SIG-M5 treated with dmso at 0.1 percent for 504 hours (cell line): Measurements from ENCODE around the gene CREB5.
"Not testable (repeated sequence)": the region's sequence is repeated elsewhere in the genome, so short reads cannot be mapped to it uniquely, and the experiment has no call there.

Experiments
- DNase-seq: peaks from one replicate; lab custom pipeline; 2025; ENCODE audit not compliant: unreplicated experiment; lab: John Stamatoyannopoulos, UW

The CREB5 gene

GRCh38 chr7:28573059-28573553, 160.8 kb downstream of the CREB5 start:
- no peak for DNase-seq

- DNase-seq = no peak
Measured at GRCh38 chr7:28573651-28574301, 161.5 kb downstream of the CREB5 start.

DNA sequence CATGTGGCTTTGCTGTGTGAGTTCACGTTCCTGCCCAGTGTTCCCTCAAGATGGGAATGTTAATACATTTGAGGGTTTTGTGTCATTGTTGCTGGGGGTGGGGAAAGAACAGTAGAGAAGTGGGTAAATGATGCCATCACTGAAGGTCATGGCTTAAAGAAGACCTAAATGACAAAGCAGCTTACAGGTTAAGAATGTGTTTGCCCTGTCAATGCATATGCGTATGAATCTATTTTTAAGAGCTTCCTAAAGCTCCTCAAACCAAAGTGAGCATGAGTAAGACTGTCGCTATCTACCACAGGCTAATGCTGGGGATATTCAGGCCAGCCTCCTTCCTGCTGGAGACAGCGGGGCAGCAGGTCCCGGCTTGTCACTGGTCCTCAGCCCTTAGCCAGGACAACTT, 162.9 kb downstream of the CREB5 start:
- DNase-seq = no peak

GRCh38 chr7:28576656-28577055, 164.3 kb downstream of the CREB5 start:
- no peak for DNase-seq

GRCh38 chr7:28579571-28579970, 167.3 kb downstream of the CREB5 start:
- DNase-seq = no peak

- no peak for DNase-seq
Measured at GRCh38 chr7:28580665-28581064, 168.3 kb downstream of the CREB5 start.

DNA sequence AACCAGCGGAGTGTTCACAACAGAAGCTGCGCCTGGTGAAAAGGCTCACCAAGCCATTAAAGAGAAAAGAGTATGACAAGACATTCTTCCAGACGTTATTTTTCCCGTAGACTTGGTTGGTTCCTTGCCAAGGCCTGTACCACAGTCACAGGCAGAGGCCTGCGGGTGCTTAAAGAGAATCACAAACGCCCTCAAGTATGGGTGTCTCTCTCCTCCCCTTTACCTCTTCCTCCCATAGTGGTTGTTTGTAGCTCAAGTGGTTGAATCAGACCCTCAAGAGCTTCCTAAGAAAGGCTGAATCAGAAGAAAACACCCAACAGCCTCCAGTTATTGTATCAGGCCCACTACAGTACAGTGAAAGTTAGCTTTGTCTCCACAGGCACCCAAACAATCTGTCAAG, 169.0 kb downstream of the CREB5 start:
- no peak for DNase-seq

GRCh38 chr7:28582226-28582625, 169.9 kb downstream of the CREB5 start:
- DNase-seq = no peak

DNA sequence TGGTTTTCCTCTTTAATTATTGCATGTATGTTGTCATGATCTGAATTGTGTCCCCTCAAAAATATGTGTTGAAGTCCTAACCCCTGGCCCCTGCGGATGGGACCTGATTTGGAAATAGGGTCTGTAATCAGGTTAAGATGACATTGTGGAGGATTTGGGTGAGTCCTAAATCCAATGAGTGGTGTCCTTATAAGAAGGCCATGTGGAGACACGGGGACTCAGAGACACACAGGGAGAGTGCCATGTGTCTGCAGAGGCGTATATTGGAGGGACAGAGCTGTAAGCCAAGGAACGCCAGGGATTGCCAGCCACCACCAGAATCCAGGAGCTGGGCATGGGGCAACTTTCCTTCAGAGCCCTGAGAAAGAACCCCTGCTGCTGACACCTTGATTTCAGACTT, 171.9 kb downstream of the CREB5 start:
- no peak for DNase-seq

DNA sequence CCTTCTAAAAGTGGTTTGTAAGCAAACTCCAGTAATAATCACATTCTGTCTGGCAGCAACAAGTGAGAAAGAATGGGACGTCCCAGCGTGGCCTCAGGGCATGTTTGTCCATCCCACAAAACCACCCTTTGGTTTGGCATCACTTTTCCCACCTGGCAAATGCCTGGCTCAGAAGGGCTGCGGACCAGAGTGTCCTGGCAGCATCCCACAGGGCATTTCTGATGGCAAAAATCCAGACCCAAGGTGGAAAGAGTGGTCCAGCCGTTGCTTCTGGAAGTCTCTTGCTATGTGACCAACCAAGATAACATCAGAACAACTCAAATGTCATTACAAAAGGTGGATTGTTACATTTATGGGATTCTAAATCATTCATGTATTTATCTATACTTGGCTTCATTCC, 174.4 kb downstream of the CREB5 start:
- DNase-seq = no peak

DNA sequence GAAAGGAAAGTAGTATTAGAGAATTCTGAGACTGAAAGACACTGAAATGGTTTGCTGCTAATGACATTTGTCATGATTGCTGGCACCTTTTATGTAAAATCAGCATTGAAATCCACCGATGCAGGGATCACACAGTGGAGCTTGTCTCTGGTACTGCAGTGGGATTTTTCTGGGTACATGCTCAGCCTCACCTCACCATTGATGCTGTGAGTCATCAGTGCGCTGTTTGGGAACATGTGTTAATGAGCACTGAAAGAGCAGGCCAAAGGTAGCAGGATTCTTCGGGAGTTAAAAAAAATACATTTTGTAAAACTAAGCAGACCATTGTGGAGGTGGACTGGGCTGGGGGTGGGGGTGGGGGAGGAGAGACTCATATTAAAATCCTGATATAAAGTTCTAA, 174.9 kb downstream of the CREB5 start:
- no peak for DNase-seq

DNA sequence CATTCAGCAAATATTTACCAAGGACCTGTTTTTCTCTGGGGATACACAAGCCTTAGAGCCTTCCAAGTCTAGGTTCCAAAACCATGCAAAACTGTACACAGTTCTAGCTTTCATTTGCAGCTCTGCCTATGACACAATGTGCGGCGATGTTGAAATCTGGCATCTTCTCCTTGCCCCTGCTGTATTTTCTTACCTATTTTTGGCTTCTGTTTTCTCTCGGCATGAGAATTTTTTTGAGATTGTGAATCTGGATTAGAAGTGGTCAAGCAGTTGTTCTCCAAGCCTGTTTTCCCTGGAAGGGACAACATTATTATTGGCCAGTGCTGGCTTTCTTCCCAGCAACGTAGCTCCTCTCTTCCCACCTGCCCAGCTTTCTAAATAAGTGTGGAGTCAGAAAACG, 176.3 kb downstream of the CREB5 start:
- no peak for DNase-seq

GRCh38 chr7:28591041-28591674, 178.8 kb downstream of the CREB5 start:
- no peak for DNase-seq

- DNase-seq = no peak
Measured at GRCh38 chr7:28591725-28592349, 179.5 kb downstream of the CREB5 start.

DNA sequence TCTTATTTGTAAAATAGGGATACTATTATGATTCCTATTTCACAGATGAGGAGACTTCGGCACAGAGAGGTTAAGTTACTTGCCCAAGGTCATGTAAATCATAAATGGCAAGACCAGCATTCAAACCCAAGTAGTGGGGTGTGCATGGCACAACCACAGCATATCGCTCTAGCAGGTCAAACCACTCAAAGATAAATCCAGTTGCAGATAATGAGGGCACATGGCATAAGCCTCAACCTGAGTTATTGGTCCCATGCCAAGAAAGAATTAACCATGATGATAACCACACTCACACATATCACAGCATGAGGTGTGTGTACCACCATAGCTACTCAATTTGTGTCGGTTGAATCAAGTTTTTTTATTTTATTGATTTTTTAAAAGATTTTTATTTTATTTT, 180.5 kb downstream of the CREB5 start:
- DNase-seq = no peak

DNA sequence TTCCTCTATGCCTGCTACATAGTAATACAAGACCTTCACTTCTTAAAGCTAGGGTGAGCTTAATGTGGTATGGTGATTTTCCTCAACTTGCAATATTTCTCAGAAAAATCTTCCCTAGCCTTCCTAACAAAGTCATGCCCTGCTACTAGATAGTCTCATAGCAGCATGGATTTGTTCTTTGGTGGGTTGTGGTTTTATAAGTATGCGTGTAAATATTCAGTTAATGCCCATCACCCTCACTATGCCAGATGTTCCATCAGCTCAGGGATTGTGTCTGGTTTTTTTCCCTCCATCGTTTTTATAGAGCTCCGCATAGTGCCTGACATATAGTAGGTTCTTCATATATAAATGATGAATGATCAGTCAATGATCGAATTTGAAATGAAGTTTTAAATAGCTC, 182.8 kb downstream of the CREB5 start:
- no peak for DNase-seq

DNA sequence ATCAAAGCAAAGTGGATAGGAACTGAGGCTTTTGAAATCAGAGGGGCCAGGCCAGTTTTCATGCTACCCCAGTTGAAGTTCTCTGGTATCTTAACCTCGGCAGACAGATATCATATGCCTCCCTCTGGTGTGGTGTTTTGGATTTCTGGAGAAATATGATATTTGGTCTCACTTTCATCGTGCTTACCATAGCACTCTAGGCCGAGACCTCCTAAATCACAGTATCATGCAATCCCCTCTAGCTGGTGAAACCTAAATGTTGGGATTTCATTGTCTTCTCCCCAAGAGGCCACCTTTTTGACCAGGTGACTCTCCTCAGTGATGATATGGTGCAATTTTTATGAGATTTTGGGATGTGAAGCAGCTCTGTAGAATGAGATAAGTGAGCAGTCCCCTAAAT, 183.5 kb downstream of the CREB5 start:
- no peak for DNase-seq

- DNase-seq = no peak
Measured at GRCh38 chr7:28596245-28596935, 184.1 kb downstream of the CREB5 start.

GRCh38 chr7:28597284-28597683, 185.0 kb downstream of the CREB5 start:
- no peak for DNase-seq

- not testable (repeated sequence) for DNase-seq
Measured at GRCh38 chr7:28598037-28598436, 185.7 kb downstream of the CREB5 start.

DNA sequence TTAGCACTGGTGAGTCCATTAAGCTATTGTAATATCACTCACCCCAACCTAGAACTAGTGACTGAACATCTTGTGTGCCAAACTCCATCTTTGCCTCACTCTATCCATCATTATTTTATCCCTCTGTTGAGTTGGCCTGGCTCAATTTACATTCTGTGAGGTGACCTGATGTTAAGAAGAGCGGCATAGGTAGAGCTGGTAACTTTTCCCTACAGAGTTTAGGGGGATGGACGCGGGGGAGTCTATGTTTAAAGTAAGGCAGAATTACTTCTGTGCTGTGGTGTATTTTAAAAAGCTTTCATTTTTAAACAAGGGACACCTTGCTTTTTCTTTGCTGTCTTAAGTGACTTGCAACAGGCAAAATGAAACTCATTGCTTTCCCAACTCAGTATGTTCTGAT, 186.3 kb downstream of the CREB5 start:
- no peak for DNase-seq

GRCh38 chr7:28599411-28599810, 187.1 kb downstream of the CREB5 start:
- no peak for DNase-seq
